Measurements from ENCODE around the gene TWSG1. TPM values are rescaled to one million over a fixed set of nuclear protein-coding genes. Genes with fewer than 3 reads are reported as not detected.

TWSG1 gene
- total and polyA plus RNA-seq, 10 of the 15 experiments (the other 5 are each of a cell fraction or from before 2014, with no cell fraction given): 11.1 to 45.1 (median 27.7) TPM

DNA sequence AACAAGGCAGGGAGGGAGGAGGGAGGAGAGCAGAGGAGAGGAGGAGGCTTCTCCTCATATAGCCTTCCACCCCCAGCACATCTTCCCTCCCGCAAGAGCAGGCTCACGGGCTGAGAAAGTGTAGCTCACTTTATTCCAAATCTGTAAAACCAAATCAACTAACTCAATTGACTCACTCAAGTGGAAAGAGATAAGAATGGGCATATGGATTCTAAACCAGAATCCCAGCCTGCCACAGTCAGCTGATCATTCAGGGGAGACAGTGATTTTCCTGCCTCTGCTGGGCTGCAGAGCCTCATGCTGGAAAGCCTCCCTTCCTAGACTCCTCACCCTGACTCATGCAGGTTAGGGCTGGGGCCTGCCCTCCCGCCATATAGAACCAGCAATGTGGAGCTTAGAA lies 4.2 kb upstream of the TWSG1 start:
- CTCF ChIA-PET: no interaction called here
- no peak for TF ChIP-seq POLR2AphosphoS5 (IDR thresholded peaks at IDR 0.05; ENCODE audit: low read length)
- no peak for TF ChIP-seq RELA (IDR thresholded peaks at IDR 0.05; ENCODE audit: borderline replicate concordance, partially characterized antibody)
- TF ChIP-seq, protein P1, sequence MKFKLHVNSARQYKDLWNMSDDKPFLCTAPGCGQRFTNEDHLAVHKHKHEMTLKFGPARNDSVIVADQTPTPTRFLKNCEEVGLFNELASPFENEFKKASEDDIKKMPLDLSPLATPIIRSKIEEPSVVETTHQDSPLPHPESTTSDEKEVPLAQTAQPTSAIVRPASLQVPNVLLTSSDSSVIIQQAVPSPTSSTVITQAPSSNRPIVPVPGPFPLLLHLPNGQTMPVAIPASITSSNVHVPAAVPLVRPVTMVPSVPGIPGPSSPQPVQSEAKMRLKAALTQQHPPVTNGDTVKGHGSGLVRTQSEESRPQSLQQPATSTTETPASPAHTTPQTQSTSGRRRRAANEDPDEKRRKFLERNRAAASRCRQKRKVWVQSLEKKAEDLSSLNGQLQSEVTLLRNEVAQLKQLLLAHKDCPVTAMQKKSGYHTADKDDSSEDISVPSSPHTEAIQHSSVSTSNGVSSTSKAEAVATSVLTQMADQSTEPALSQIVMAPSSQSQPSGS (IDR thresholded peaks at IDR 0.05; ENCODE audit: low read length): no peak
- no peak for TF ChIP-seq RCOR1 (conservative IDR thresholded peaks at IDR 0.05; ENCODE audit: low read depth, low read length)
- TF ChIP-seq, protein P2, sequence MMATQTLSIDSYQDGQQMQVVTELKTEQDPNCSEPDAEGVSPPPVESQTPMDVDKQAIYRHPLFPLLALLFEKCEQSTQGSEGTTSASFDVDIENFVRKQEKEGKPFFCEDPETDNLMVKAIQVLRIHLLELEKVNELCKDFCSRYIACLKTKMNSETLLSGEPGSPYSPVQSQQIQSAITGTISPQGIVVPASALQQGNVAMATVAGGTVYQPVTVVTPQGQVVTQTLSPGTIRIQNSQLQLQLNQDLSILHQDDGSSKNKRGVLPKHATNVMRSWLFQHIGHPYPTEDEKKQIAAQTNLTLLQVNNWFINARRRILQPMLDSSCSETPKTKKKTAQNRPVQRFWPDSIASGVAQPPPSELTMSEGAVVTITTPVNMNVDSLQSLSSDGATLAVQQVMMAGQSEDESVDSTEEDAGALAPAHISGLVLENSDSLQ (IDR thresholded peaks at IDR 0.05): no peak
- RAD21 ChIA-PET (ENCODE audit: unreplicated experiment): no interaction called here
- H3K36me3 ChIP-seq (ENCODE audit: control insufficient read depth in 2 of 2, insufficient read depth in 2 of 2, low read length in 1 of 2): no peaks in the 10 kb centered on the region
- 58% methylated on average over 3 of the region's 3 CpGs for WGBS (ENCODE audit: insufficient coverage, insufficient replicate concordance, low lambda C conversion rate, missing lambda C conversion rate)
- H3K4me1 ChIP-seq (ENCODE audit: control insufficient read depth, insufficient read depth, low read length): no peaks in the 10 kb centered on the region
- H3K79me2 ChIP-seq (ENCODE audit: control insufficient read depth, insufficient read depth, low read length): peaks cover 6% of the 10 kb centered on the region
- in situ Hi-C loops (cut with MboI): loop anchor here (10.0 kb wide), 1 partner anchor 266 kb away; no protein-coding TSS in a partner anchor
- H4K20me1 ChIP-seq (ENCODE audit: control insufficient read depth, insufficient read depth): no peaks in the 10 kb centered on the region
- H3K9me3 ChIP-seq (replicated peaks; ENCODE audit: control insufficient read depth, insufficient read depth, low read length): peaks cover 5% of the 10 kb centered on the region
- no peak overlapping the region for H3K4me3 ChIP-seq
- FAIRE-seq (no peak), DNase-seq (ENCODE audit: low read depth, low spot score) (no peak), ATAC-seq (no peak)
- no peak overlapping the region for H3K27ac ChIP-seq (ENCODE audit: control insufficient read depth, insufficient read depth)
- SMC1A ChIA-PET (ENCODE audit: uncharacterized antibody, unreplicated experiment): interaction anchor here (0.6 kb wide), 1 partner anchor 8 kb away, joined by 3 read pairs; no protein-coding TSS in a partner anchor
- intact Hi-C loops (cut with micrococcal nuclease; ENCODE audit: unreplicated experiment): no loop called here
- POLR2A ChIA-PET: no interaction called here
- H3K27me3 ChIP-seq (replicated peaks in 1 of 2; ENCODE audit: control insufficient read depth in 2 of 2, insufficient read depth in 2 of 2, low read length in 1 of 2): no peaks in the 10 kb centered on the region
- BruUV-seq (replicated peaks): no TSS peak
- H2AFZ ChIP-seq (ENCODE audit: control insufficient read depth, low read depth, low read length): no peak overlapping the region
- H3K9ac ChIP-seq (ENCODE audit: control insufficient read depth, insufficient read depth, low read length): no peak overlapping the region
- H3K4me2 ChIP-seq (ENCODE audit: control insufficient read depth, insufficient read depth): no peak overlapping the region
